Measurements from ENCODE around the gene IFIT2. TPM values are rescaled to one million over a fixed set of nuclear protein-coding genes. Genes with fewer than 3 reads are reported as not detected.

The IFIT2 gene
- total RNA-seq, 3 donors from 2014 or later (not counting 1 experiment from before 2014, with no cell fraction given): 21.8 to 103 (median 34.9) TPM

DNA sequence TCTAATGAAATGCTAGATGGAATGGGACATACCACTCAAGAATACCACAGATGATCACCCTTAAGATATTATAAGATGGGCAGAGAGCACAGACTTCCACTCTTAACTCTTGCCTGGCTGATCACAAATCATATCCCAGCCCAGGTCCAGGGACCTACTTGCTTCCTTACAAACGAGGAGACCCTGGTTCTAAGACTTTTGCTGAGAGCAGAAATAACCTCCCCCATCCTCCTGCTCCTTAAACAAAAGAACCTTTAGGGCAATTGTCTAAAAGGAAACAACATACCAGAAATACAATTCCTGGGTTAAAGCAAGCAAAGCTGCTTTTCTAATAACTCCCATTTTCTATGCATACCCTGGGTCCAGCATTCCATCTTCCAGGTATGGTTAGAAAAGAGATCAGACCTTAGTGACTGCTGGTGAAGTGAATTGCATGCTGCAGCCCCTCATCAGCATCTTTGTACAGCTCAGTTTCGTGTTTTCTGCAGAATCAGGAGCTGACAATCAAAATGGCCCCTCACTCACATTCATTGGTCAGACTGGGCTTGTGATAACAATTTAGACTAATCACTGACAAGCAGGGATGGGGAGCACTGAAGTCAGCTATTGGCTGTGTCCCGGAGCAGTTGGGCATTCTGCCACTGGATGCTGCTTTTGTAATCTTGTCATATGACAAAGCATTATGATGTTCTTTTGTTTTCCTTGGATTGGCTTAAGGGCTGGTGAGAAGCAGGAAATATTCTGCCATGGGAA, 40.5 kb downstream of the IFIT2 start:
- Mint-ChIP-seq H3K36me3 (peaks cover 17% of the 10 kb centered on the region), H3K4me3 (no peak overlapping the region), H3K27ac (no peak overlapping the region), H3K27me3 (ENCODE audit: low read depth in 2 of 2) (peaks cover 19 to 48% of the 10 kb centered on the region in 2 donors), H3K9me3 (no peaks in the 10 kb centered on the region), H3K4me1 (peaks cover 4 to 5% of the 10 kb centered on the region in 2 donors)
- intact Hi-C loops (cut with micrococcal nuclease): no loop called here
- no peak for ATAC-seq
- Histone ChIP-seq H3K27ac (ENCODE audit: low read length) (no peak overlapping the region), H3K9me3 (ENCODE audit: control insufficient read depth, insufficient read depth, low read length) (no peaks in the 10 kb centered on the region), H3K4me3 (ENCODE audit: low read length) (no peak overlapping the region), H3K4me1 (ENCODE audit: control insufficient read depth, insufficient read depth, low read length) (no peaks in the 10 kb centered on the region), H3K27me3 (ENCODE audit: control insufficient read depth, insufficient read depth, low read length) (peaks cover 3% of the 10 kb centered on the region), H3K36me3 (ENCODE audit: control insufficient read depth, insufficient read depth, low read length) (peaks cover 3% of the 10 kb centered on the region)
- DNase-seq: no peak
- TF ChIP-seq, protein P1, sequence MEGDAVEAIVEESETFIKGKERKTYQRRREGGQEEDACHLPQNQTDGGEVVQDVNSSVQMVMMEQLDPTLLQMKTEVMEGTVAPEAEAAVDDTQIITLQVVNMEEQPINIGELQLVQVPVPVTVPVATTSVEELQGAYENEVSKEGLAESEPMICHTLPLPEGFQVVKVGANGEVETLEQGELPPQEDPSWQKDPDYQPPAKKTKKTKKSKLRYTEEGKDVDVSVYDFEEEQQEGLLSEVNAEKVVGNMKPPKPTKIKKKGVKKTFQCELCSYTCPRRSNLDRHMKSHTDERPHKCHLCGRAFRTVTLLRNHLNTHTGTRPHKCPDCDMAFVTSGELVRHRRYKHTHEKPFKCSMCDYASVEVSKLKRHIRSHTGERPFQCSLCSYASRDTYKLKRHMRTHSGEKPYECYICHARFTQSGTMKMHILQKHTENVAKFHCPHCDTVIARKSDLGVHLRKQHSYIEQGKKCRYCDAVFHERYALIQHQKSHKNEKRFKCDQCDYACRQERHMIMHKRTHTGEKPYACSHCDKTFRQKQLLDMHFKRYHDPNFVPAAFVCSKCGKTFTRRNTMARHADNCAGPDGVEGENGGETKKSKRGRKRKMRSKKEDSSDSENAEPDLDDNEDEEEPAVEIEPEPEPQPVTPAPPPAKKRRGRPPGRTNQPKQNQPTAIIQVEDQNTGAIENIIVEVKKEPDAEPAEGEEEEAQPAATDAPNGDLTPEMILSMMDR (IDR thresholded peaks at IDR 0.05): no peak
- WGBS (ENCODE audit: insufficient coverage): 85% methylated on average over 3 of the region's 3 CpGs

GRCh38 chr10:89343089-89343767, 41.4 kb downstream of the IFIT2 start:
- Histone ChIP-seq H3K4me3 (ENCODE audit: low read length) (no peak overlapping the region), H3K27ac (ENCODE audit: low read length) (no peak overlapping the region), H3K27me3 (ENCODE audit: control insufficient read depth, insufficient read depth, low read length) (peaks cover 3% of the 10 kb centered on the region), H3K4me1 (ENCODE audit: control insufficient read depth, insufficient read depth, low read length) (no peaks in the 10 kb centered on the region), H3K9me3 (ENCODE audit: control insufficient read depth, insufficient read depth, low read length) (no peaks in the 10 kb centered on the region), H3K36me3 (ENCODE audit: control insufficient read depth, insufficient read depth, low read length) (peaks cover 3% of the 10 kb centered on the region)
- no peak overlapping the region for H3K27ac Mint-ChIP-seq
- peaks cover 17% of the 10 kb centered on the region for H3K36me3 Mint-ChIP-seq
- WGBS (ENCODE audit: insufficient coverage): 94% methylated on average over 5 of the region's 5 CpGs
- no peaks in the 10 kb centered on the region for H3K9me3 Mint-ChIP-seq
- DNase-seq (no peak), ATAC-seq (no peak)
- H3K27me3 Mint-ChIP-seq (ENCODE audit: low read depth in 2 of 2): peaks cover 19 to 48% of the 10 kb centered on the region in 2 donors
- H3K4me3 Mint-ChIP-seq: no peak overlapping the region
- peaks cover 4 to 5% of the 10 kb centered on the region in 2 donors for H3K4me1 Mint-ChIP-seq
- TF ChIP-seq, protein P1 (IDR thresholded peaks at IDR 0.05): no peak
- intact Hi-C loops (cut with micrococcal nuclease): no loop called here

- Mint-ChIP-seq H3K27me3 (ENCODE audit: low read depth in 2 of 2) (peaks cover 16 to 49% of the 10 kb centered on the region in 2 donors), H3K9me3 (no peaks in the 10 kb centered on the region)
These were observed 42.3 kb downstream of the IFIT2 start for GRCh38 chr10:89344156-89344555.

More at GRCh38 chr10:89344156-89344555, 42.3 kb downstream of the IFIT2 start:
- peaks cover 3% of the 10 kb centered on the region for H3K36me3 ChIP-seq (ENCODE audit: control insufficient read depth, insufficient read depth, low read length)
- H3K36me3 Mint-ChIP-seq: peaks cover 10% of the 10 kb centered on the region
- no peak overlapping the region for H3K27ac Mint-ChIP-seq
- no peak overlapping the region for H3K4me3 ChIP-seq (ENCODE audit: low read length)
- H3K27ac ChIP-seq (ENCODE audit: low read length): no peak overlapping the region
- no peaks in the 10 kb centered on the region for H3K4me1 ChIP-seq (ENCODE audit: control insufficient read depth, insufficient read depth, low read length)
- no peaks in the 10 kb centered on the region for H3K9me3 ChIP-seq (ENCODE audit: control insufficient read depth, insufficient read depth, low read length)
- H3K27me3 ChIP-seq (ENCODE audit: control insufficient read depth, insufficient read depth, low read length): peaks cover 3% of the 10 kb centered on the region
- peaks cover 4 to 5% of the 10 kb centered on the region in 2 donors for H3K4me1 Mint-ChIP-seq
- intact Hi-C loops (cut with micrococcal nuclease): no loop called here
- no peak overlapping the region for H3K4me3 Mint-ChIP-seq
- 80% methylated on average over 2 of the region's 2 CpGs for WGBS (ENCODE audit: insufficient coverage)
- DNase-seq: no peak
- no peak for ATAC-seq
- TF ChIP-seq, protein P1 (IDR thresholded peaks at IDR 0.05): no peak

All from natural killer cell (primary cell).